Pancreas (tissue), 10 donors: ENCODE data around the gene SNX17. TPM values are rescaled to one million over a fixed set of nuclear protein-coding genes. Genes with fewer than 3 reads are reported as not detected.

Experiments used
- ATAC-seq, 4 donors: fragments of 200-7000 bp; cut with Tn5 transposase; one replicate each; pipeline versions ENCODE4 v1.8.0 to v1.9.1; 2020; ENCODE audit warnings: mild to moderate bottlenecking in 4 of 4, moderate library complexity in 4 of 4
- DNase-seq, 6 donors: peaks; one replicate each; pipeline ENCODE4 v3.0.0-alpha.2; 2020
- FAIRE-seq: peaks from 2 replicates; lab custom pipeline; 2012; peaks lifted over from hg19 to GRCh38; lab: Jason Lieb, UNC
- H3K27ac ChIP-seq, 4 donors: fragments of 200-600 bp; sonication (generic); 1 replicate in 3 of 4; 2 replicates in 1 of 4; pipeline versions ENCODE4 v1.5.0 to v1.8.0; 2020
- H3K27me3 ChIP-seq, 4 donors: fragments of 200-600 bp; one replicate each; pipeline ENCODE4 v1.8.0; 2021
- H3K36me3 ChIP-seq, 3 donors: fragments of 200-600 bp; sonication (generic) in 1 of 3; one replicate each; pipeline versions ENCODE4 v1.5.0 to v1.8.0; 2020 to 2021
- H3K4me1 ChIP-seq, 3 donors: fragments of 200-600 bp; one replicate each; pipeline ENCODE4 v1.8.0; 2021
- H3K4me3 ChIP-seq, 4 donors: fragments of 200-600 bp; sonication (generic) in 2 of 4; one replicate each; pipeline versions ENCODE4 v1.5.0 to v1.8.0; 2020 to 2021
- H3K9me3 ChIP-seq, 4 donors: fragments of 200-600 bp; one replicate each; pipeline ENCODE4 v1.8.0; 2021
- CTCF ChIP-seq, 4 donors: fragments of 200-600 bp; sonication (generic) in 3 of 4; IDR thresholded peaks; one replicate each; pipeline versions ENCODE4 v1.5.0 to v1.8.0; 2021; ENCODE audit warnings: antibody characterized with exemption in 4 of 4
- WGBS, 2 donors: extraction: QIAGEN DNeasy Blood & Tissue Kit; methylation state at CpG; one replicate each; pipeline ENCODE4 v1.1.7; 2013; 5-methylcytosine and 5-hydroxymethylcytosine counted together
- intact Hi-C, 3 donors: fragments of 100-400 bp; cut with DNase I; formaldehyde crosslinking; loops; one replicate each; pipeline versions ENCODE4 v1.11.1 to v1.14.2; 2022
- polyA plus RNA-seq, 2 donors: library from polyadenylated mRNA; stranded (reverse); fragments of 200-250 nt; gene quantifications; one replicate each; pipeline ENCODE4 v1.2.3, GENCODE V29; 2013
- total RNA-seq, 6 donors: library from RNA; stranded (reverse); fragmentation: NEBNext Ultra II Directional in 4 of 6; extraction: Animal tissue kit (Norgen Biotek cat#: 25700) in 4 of 6; gene quantifications; one replicate each; pipeline versions ENCODE4 v1.2.1 to v1.2.4, GENCODE V29; 2021 to 2023
- donor health status: healthy with polysubstance abuse.
- donor health status: DM: no; HTN: no; CAD: no; lungs with moderate emphysema.
- donor health status: DM: no; HTN: no; CAD: no.
- donor health status: control.
- donor health status: control.
- donor health status: Bipolar disorder and iron deficiency.
- donor health status: DM: yes; HTN: yes; CAD: no.
- donor health status: DM: no; HTN: no; CAD: no.
- donor health status: DM: no; HTN: no; CAD: no.
- donor health status: DM: yes; HTN: yes; CAD: no.

Gene SNX17
- total RNA-seq, result 10 to 100 TPM; 34.3 to 48.6 (median 39.5) TPM
- 10 to 100 TPM; 38.8 to 60.2 TPM for polyA plus RNA-seq

GRCh38 chr2:27370026-27370815 lies at the start of gene SNX17, which contains the start of gene EIF2B4:
Gene SNX17, plus strand, starts transcription at chr2:27370616. Its CDS starts 128 bp downstream, at chr2:27370744.
Gene EIF2B4, minus strand, starts transcription at chr2:27370338. Its CDS starts 24 bp downstream, at chr2:27370314.
- FAIRE-seq, result peak; percentile 59
- intact Hi-C loops, result no loop called here
- Histone ChIP-seq H3K9me3 (no peaks in the 10 kb centered on the region), H3K36me3 (peaks cover 0 to 48% (median 37%) of the 10 kb centered on the region in 3 donors), H3K27ac (peak within 1 kb of the TSS; percentile 86 to 91 (median 88)), H3K4me3 (peak within 1 kb of the TSS; percentile 66 to 94 (median 82)), H3K4me1 (peaks cover 16 to 23% (median 19%) of the 10 kb centered on the region in 3 donors), H3K27me3 (no peaks in the 10 kb centered on the region)
- 0% methylated on average over 82 to 85 of the region's 85 CpGs for WGBS, 2 donors
- peak; percentile 98 to 100 (median 99) for DNase-seq
- peak in 3 of 4 donors; percentile 45 to 58 (median 53) for TF ChIP-seq CTCF (IDR thresholded peaks at IDR 0.05)
- peak; percentile 92 to 96 (median 93) for ATAC-seq

GRCh38 chr2:27320958-27321543 lies 49.4 kb upstream of the SNX17 start:
- intact Hi-C loops, result no loop called here
- peak; percentile 63 to 82 (median 68) for ATAC-seq
- Histone ChIP-seq H3K4me3 (peak overlapping the region in 1 of 4 donors; percentile 71), H3K27ac (peak overlapping the region in 2 of 4 donors; percentile 44 to 94), H3K4me1 (peaks cover 15 to 34% (median 26%) of the 10 kb centered on the region in 3 donors), H3K27me3 (no peaks in the 10 kb centered on the region), H3K36me3 (peaks cover 0 to 5% (median 0%) of the 10 kb centered on the region in 3 donors), H3K9me3 (no peaks in the 10 kb centered on the region)
- 39 to 47% methylated on average over 8 of the region's 8 CpGs for WGBS, 2 donors
- peak in 2 of 4 donors; percentile 6 to 34 for TF ChIP-seq CTCF (IDR thresholded peaks at IDR 0.05)
- FAIRE-seq, result no peak
- peak; percentile 75 to 92 (median 86) for DNase-seq

- Histone ChIP-seq H3K4me3 (peak overlapping the region; percentile 71 to 82 (median 77)), H3K9me3 (no peaks in the 10 kb centered on the region), H3K27me3 (no peaks in the 10 kb centered on the region), H3K27ac (peak overlapping the region; percentile 93 to 95 (median 94)), H3K4me1 (peaks cover 9 to 29% (median 21%) of the 10 kb centered on the region in 3 donors), H3K36me3 (peaks cover 0 to 10% (median 0%) of the 10 kb centered on the region in 3 donors)
- 2 to 4% methylated on average over 9 to 10 of the region's 10 CpGs for WGBS, 2 donors
- intact Hi-C loops, result no loop called here
- DNase-seq (peak in 5 of 6 donors; percentile 32 to 66 (median 48)), ATAC-seq (peak; percentile 4 to 36 (median 13)), FAIRE-seq (no peak)
- TF ChIP-seq CTCF (IDR thresholded peaks at IDR 0.05), result no peak
These were observed 48.1 kb upstream of the SNX17 start for GRCh38 chr2:27322301-27322765.

GRCh38 chr2:27322766-27323595 lies 47.4 kb upstream of the SNX17 start, which contains the start of gene MPV17:
Gene MPV17, minus strand, starts transcription at chr2:27323097. Its CDS starts 580 bp downstream, at chr2:27322517.
- WGBS, 2 donors, result 0% methylated on average over 39 of the region's 39 CpGs
- no peak for FAIRE-seq

More at GRCh38 chr2:27322766-27323595, 47.4 kb upstream of the SNX17 start, which contains the start of gene MPV17:
- peak; percentile 91 to 97 (median 94) for DNase-seq
- ATAC-seq, result peak; percentile 88 to 96 (median 96)
- H3K9me3 ChIP-seq, result no peaks in the 10 kb centered on the region
- peaks cover 8 to 26% (median 21%) of the 10 kb centered on the region in 3 donors for H3K4me1 ChIP-seq
- intact Hi-C loops, result no loop called here
- peak within 1 kb of the TSS; percentile 93 to 95 (median 94) for H3K27ac ChIP-seq
- peak within 1 kb of the TSS; percentile 71 to 82 (median 77) for H3K4me3 ChIP-seq
- no peak for TF ChIP-seq CTCF (IDR thresholded peaks at IDR 0.05)
- H3K36me3 ChIP-seq, result peaks cover 0 to 14% (median 0%) of the 10 kb centered on the region in 3 donors
- H3K27me3 ChIP-seq, result no peaks in the 10 kb centered on the region
